A549 (cell line): ENCODE results near the gene LAT.

Source experiments
- CEBPB ChIP-seq, 2 experiments: fragments of >200 bp in 1 of 2; sonication (Bioruptor Twin) in 1 of 2; formaldehyde crosslinking in 1 of 2; IDR thresholded peaks; 2 replicates each; pipeline ENCODE4 v1.6.1; 2012 to 2016
- HEYL ChIP-seq: fragments of 250-450 bp; sonication (Bioruptor Pico); IDR thresholded peaks from 2 replicates; pipeline ENCODE4 v1.8.0; 2021; ENCODE audit warnings: mild to moderate bottlenecking, moderate library complexity
- RCOR1 ChIP-seq: fragments of 150-350 bp; IDR thresholded peaks from 2 replicates; pipeline ENCODE4 v1.6.1; 2014; ENCODE audit warnings: antibody characterized with exemption, low read length, low read depth
- TF ChIP-seq, protein P1 (sequence below): fragments of >200 bp; sonication (Bioruptor Twin); formaldehyde crosslinking; IDR thresholded peaks from 3 replicates; pipeline ENCODE4 v1.5.1; 2016

DNA sequence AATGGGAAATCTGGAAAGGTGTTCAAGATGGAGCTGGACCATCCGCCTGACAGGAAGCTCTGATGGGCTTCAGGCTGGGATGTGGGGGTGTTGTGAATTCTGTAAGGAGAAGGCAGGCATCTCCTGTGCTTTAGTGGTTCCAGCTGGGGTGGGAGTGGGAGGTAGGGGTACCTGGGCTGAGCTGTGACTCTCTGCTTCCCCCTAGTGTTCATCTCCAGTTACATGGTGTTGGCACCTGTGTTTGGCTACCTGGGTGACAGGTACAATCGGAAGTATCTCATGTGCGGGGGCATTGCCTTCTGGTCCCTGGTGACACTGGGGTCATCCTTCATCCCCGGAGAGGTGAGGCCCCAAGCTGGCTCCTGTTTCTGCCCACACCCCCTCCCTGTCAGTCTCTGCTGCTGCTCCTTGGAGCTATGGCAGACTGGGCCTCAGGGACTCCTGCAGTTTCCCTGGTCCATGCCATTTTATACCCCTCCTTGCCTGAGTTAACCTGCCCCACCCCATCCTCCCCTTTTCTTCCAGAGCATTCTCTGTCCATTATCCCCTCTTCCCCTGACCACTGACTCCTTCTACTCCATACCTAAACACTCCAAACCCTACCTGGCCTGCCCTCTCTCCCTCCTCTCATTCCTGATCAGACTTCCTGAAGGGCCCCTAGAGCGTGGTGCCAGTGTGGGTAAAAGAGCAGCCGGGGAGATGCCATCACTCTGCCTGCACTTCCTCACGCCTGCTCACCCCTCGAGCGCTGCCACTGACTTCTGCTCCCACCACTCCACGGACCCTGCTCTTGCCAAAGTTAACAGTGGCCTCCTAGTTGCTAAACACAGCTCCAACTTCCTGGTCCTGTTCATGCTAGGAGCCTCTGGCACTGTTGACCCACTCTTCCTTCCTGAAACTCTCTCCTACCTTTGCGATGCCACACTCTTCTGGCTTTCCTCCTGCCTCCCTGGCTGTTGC, 6.9 kb upstream of the LAT start:
- TF ChIP-seq HEYL (CRISPR knock-in tag) = no peak
- TF ChIP-seq, protein P1, sequence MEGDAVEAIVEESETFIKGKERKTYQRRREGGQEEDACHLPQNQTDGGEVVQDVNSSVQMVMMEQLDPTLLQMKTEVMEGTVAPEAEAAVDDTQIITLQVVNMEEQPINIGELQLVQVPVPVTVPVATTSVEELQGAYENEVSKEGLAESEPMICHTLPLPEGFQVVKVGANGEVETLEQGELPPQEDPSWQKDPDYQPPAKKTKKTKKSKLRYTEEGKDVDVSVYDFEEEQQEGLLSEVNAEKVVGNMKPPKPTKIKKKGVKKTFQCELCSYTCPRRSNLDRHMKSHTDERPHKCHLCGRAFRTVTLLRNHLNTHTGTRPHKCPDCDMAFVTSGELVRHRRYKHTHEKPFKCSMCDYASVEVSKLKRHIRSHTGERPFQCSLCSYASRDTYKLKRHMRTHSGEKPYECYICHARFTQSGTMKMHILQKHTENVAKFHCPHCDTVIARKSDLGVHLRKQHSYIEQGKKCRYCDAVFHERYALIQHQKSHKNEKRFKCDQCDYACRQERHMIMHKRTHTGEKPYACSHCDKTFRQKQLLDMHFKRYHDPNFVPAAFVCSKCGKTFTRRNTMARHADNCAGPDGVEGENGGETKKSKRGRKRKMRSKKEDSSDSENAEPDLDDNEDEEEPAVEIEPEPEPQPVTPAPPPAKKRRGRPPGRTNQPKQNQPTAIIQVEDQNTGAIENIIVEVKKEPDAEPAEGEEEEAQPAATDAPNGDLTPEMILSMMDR = peak; percentile 47
- TF ChIP-seq CEBPB (IDR thresholded peaks at IDR 0.05) = no peak
- TF ChIP-seq RCOR1 = no peak
